ENCODE data around the gene NUDT4. TPM values are rescaled to one million over a fixed set of nuclear protein-coding genes. Genes with fewer than 3 reads are reported as not detected.

The NUDT4 gene
- polyA plus RNA-seq, 1 donor, result 77.9 TPM

Other genes with a start within 250 kb of the NUDT4 start
- gene UBE2N, start 64.0 kb downstream of the NUDT4 start, polyA plus RNA-seq, result 102 TPM
- gene MRPL42, start 89.6 kb downstream of the NUDT4 start, polyA plus RNA-seq, result 64.0 TPM
- gene SOCS2, start 194.8 kb downstream of the NUDT4 start, polyA plus RNA-seq, result 32.2 TPM

All from large intestine (tissue), 1 donor.